ENCODE data around the gene CRTAC1.

Gene CRTAC1

GRCh38 chr10:97974526-97975525, 55.6 kb downstream of the CRTAC1 start:
- DNase-seq (ENCODE audit: low read depth in 2 of 2) = no peak

- no peak for DNase-seq (ENCODE audit: low read depth in 2 of 2)
These were observed 56.3 kb downstream of the CRTAC1 start for GRCh38 chr10:97974100-97974499.

DNA sequence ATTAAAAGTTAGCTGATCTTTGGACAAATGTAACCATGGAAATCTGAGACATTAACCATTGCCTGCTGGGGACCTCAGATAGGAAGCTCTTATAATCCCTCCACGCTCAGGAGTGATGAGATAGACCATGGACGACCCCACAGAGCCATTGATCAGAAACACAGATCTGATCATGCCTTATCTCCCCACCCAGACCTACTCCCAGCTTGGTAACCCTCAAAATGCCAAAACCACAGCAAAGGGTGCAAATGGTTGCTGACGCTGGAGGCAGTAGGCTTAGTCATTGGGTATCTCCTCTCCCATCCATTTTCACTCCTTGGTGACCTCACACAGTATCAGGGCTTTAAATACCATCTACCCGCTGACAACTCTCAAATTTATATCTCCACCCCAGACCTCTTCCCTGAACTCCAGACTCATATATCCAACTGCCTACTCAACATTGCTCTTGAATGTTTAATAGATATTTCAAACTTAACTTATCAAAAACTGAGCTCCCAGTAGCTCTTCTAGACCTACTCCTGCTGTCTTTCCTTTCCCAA, 60.8 kb downstream of the CRTAC1 start:
- no peak for DNase-seq (ENCODE audit: low read depth in 2 of 2)

- no peak for DNase-seq (ENCODE audit: low read depth in 2 of 2)
These were observed 65.7 kb downstream of the CRTAC1 start for GRCh38 chr10:97964748-97965147.

DNA sequence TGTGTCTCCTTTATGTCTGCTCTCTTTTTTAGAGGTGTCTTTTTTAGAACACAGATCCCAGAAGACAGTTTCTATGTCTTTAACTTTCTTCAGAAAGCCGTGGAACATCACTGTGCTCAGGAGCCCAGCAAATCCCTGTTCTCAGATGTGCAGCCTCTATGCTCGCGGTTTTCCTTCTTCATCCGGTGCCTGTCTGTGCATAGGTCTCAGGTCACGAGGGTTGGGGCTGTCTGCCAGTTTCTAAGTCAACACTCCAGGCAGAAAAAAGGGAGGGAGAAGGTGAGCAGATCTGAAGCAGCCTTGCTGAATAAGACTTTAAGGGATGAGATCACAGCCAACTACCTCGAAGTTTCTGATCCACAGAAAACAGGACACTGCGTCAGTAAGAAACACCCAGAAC, 68.5 kb downstream of the CRTAC1 start:
- no peak for DNase-seq (ENCODE audit: low read depth in 2 of 2)

GRCh38 chr10:97960269-97961056, 70.0 kb downstream of the CRTAC1 start:
- no peak for DNase-seq (ENCODE audit: low read depth in 2 of 2)

DNA sequence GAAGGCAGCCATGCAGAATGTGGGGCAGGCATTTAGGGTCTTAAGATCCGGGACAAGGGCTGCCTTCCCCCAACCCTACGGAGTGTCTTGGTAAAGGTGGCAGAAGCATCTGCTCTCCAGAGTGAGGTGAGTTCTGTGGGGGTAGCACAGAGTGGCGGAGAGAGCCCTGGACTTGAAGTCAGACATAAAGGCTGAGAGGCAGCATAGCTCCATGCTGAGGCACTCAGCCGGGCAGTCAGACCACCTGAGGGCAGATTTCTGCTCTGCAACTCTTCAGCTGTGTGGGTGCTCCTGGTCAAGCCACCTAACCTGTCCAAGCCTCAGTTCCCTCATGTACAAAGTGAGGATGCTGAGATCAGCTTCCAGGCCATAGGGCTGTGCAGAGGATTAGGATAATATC, 81.0 kb downstream of the CRTAC1 start:
- DNase-seq (ENCODE audit: low read depth in 2 of 2) = no peak

DNA sequence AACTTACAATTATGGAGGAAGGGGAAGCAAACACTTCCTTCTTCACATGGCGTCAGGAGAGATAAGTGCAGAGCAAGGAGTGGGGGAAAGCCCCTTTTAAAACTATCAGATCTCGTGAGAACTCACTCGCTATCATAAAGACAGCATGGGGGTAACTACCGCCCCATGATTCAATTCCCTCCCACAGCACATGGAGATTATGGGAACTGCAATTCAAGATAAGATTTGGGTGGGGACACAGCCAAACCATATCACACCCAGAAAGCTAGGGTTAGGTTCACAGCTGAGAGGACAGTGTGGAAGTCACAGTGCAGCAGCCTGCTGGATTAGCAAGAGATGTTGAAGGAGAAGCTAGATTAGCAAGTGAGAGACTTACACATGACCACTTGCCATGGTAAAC, 81.6 kb downstream of the CRTAC1 start:
- DNase-seq (ENCODE audit: low read depth in 2 of 2) = no peak

GRCh38 chr10:97944772-97945171, 85.6 kb downstream of the CRTAC1 start:
- DNase-seq (ENCODE audit: low read depth in 2 of 2) = no peak

GRCh38 chr10:97943294-97943693, 87.1 kb downstream of the CRTAC1 start:
- no peak for DNase-seq (ENCODE audit: low read depth in 2 of 2)

- DNase-seq (ENCODE audit: low read depth in 2 of 2) = no peak
These were observed 89.9 kb downstream of the CRTAC1 start for GRCh38 chr10:97940534-97940933.

DNA sequence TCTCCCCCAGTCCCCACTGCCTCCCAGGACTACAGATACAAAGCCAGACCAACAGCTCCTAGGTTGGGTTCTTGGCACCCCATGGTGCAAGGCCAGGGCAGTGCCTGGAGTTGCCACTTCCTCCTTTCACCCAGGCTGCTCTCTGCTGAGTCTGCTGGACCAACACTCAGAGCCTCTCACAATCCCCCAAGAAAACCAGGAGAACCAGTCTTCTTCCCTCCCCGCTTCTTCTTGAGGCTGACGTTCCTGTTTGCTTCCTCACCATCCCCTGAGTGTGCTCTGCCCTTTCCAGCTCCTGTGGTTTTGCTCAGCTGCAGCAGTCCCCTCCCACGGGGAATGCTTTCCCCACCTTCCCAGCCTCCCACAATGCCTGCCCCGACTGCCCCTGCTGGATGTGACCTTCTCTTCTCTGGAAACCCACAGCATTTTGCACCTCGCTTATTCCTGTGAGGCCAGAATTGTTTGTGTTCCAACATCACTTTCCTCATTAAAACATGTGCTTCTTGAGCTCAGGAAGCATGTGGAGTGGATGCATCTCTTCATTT, 90.9 kb downstream of the CRTAC1 start:
- no peak for DNase-seq (ENCODE audit: low read depth in 2 of 2)

- no peak for DNase-seq (ENCODE audit: low read depth in 2 of 2)
These were observed 92.5 kb downstream of the CRTAC1 start for GRCh38 chr10:97937928-97938327.

GRCh38 chr10:97937054-97937453, 93.4 kb downstream of the CRTAC1 start:
- DNase-seq (ENCODE audit: low read depth in 2 of 2) = no peak

GRCh38 chr10:97936126-97936525, 94.3 kb downstream of the CRTAC1 start:
- DNase-seq (ENCODE audit: low read depth in 2 of 2) = no peak

DNA sequence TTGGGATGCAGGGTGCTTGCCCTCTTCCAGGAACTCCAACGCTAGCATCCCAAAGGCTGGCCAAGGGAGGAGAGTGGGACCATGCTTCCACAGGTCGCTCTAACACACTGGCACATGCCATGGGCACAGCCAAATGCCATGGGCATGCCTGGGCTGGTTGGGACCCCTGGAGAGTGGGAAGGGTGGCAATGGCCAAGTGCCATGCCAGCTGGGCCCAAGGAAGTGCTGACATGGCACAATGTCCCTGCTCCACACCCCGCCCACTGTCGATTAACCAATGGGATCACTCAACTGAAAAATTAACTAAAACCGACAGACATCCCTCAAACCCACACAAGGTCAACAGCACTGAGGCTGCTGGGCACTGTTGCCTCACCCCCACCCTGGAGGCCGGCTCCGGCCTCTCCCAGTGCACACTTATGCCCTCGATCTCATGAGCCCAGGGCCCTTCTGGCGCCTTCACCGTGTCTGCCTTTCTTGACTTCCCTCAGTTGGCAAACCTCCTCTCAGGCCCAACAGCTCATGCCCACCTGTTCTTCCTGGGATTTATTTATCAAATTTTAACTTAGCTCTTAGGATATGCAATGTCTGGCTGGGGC, 97.4 kb downstream of the CRTAC1 start:
- no peak for DNase-seq (ENCODE audit: low read depth in 2 of 2)

DNA sequence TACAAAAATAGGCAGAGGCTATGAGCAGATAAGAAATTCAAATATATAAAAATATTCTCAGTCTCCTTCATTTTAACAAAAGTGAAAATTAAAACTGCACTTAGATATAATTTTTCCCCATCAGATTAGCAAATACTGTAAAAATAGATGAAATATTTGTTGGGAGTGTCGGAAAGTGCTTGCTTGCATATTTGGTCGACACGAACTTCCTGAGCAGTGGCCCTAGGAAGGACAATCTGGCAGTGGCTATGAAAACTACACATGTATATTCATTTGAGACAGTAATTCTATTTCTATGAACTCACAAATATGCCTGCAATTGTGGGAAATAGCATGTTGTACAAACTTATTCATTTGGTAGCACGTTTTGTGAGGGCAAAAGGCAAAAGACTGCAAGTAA, 99.4 kb downstream of the CRTAC1 start:
- DNase-seq (ENCODE audit: low read depth in 2 of 2) = no peak

GRCh38 chr10:97928897-97929296, 101.5 kb downstream of the CRTAC1 start:
- DNase-seq (ENCODE audit: low read depth in 2 of 2) = no peak

- DNase-seq (ENCODE audit: low read depth in 2 of 2) = no peak
These were observed 102.8 kb downstream of the CRTAC1 start for GRCh38 chr10:97927622-97928021.

DNA sequence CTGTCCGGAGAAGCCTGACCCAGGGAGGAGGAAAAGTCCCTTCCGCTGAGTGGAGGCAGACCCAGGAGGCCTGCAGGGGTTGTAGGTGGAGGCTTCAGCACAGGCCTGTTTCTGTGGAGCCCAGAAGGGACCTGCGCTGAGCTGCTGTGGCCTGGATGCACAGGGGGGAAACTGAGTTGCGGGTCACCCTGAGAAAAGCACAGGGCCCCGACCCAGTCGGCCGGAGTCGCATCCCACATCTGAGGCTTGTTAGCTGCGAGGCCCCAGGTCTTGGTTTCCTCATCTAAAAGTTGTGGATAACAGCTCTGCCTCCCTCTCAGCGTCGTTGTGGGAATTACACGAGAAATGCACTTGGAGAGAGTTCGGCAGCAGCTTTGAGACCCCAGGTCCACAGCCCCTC, 104.4 kb downstream of the CRTAC1 start:
- DNase-seq (ENCODE audit: low read depth in 2 of 2) = no peak

DNA sequence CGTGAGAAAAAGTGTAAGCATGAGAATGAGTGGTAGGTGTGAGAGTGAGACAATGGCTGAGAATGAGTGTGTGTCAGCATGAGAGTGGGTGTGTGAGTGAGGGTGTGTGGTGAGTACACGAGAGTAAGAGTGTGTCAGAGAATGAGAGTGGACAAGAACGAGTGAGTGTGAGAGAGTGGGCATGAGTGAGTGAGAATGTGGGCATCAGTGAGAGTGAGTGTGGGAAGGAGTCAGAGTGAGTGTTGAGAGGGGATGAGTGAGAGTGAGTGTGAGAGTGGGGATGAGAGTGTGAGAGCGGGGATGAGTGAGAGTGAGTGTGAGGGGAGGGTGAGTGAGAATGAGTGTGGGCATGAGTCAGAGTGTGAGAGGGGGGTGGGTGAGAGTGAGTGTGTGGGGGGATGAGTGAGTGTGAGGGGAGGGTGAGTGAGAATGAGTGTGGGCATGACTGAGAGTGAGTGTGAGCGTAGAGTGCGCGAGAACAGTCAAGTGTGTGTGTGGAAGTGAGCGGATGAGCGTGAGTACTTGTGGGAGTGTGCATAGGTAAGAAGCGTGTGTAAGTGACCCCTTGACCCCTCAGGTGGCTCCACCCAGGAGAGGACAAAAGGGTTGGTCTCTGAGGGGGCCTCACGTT, 105.0 kb downstream of the CRTAC1 start:
- no peak for DNase-seq (ENCODE audit: low read depth in 2 of 2)
